Measurements from ENCODE around the gene PBX4. TPM values are rescaled to one million over a fixed set of nuclear protein-coding genes. Genes with fewer than 3 reads are reported as not detected.

The PBX4 gene
- total RNA-seq, 1 donor: 0.45 TPM

GRCh38 chr19:19549804-19550464 lies 68.6 kb downstream of the PBX4 start:
- TF ChIP-seq CTCF (IDR thresholded peaks at IDR 0.05; ENCODE audit: insufficient read depth, low read length): no peak
- H3K4me3 ChIP-seq (ENCODE audit: low read depth, low read length): no peak overlapping the region
- no peak for DNase-seq (ENCODE audit: low read depth)

DNA sequence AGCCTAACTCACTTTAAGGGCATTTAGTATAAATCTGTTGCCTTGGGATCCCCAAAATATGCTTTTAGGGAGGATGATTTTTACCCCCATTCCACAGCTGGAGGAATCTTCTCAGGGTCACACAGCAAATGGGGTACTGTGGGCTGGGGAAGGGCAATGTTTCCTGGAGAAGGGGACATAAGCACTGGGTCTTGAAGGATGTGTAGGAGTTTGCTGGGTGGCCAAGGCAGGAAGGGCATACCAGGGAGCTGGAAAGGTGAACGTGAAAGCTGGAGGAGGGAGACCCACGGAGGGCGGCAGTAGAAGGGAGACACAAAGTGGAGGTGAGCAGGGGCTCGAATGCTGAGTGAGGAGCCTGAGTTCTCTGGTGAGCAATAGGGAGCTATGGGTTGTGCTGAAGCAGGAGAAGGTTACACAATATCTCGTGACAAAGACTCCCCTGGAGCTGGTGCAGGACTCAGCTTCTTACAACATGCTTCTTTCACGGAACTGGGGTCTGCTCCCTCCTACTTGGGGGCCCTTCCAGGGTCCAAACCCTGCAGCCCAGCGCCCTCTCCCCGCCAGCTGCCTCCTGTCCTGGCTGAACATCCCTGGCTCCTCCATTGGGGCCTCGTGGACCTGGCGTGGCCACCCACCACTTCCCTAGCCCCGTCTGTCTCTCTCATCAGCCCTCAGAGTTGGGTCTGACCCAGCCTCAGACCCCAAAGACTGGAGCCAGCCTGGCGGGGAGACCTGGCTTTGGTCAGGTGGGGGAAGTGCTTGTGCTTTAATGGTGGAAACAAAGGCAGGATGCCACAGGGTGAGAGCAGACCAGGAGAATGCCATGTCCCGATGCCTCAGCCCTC lies 69.3 kb downstream of the PBX4 start:
- TF ChIP-seq CTCF (IDR thresholded peaks at IDR 0.05; ENCODE audit: insufficient read depth, low read length): no peak
- H3K4me3 ChIP-seq (ENCODE audit: low read depth, low read length): no peak overlapping the region
- DNase-seq (ENCODE audit: low read depth): no peak

DNA sequence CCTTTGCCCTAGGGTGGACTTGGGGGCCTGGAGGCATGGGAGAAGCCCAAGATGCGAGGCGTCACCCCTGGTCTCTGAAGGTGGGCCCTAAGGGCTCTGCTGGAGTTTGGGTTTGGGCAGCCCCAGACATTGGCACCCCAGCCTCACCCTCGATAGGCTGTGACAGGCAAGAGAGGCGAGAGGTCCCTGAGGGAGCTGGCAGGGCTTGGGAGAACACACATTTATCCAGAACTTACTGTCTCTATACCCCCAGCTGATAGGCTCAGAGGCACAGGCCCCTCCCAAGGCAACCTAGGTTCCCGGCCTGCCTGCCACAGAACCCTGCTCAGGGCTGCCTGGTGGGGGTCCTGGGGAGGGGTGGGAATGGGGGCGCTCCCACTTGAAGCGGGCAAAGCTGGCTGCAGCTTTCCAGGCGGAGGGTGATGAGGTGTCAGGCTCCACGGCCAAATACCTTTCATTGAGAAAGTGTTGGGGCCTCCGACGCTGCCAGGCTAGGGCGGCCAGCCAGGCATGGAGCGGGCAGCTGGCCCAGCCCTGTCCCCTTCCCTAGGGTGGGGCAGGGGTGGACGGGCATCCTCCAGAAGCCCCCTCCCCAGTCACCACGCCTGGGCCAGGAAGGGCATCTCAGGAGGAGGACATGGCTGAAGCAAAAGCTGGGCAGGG lies 70.7 kb downstream of the PBX4 start:
- no peak for DNase-seq (ENCODE audit: low read depth)
- no peak for TF ChIP-seq CTCF (IDR thresholded peaks at IDR 0.05; ENCODE audit: insufficient read depth, low read length)
- H3K4me3 ChIP-seq (ENCODE audit: low read depth, low read length): no peak overlapping the region

- DNase-seq (ENCODE audit: low read depth): no peak
- TF ChIP-seq CTCF (IDR thresholded peaks at IDR 0.05; ENCODE audit: insufficient read depth, low read length): no peak
- no peak overlapping the region for H3K4me3 ChIP-seq (ENCODE audit: low read depth, low read length)
Observed at GRCh38 chr19:19546751-19547162, 71.7 kb downstream of the PBX4 start.

GRCh38 chr19:19545707-19546106 lies 72.8 kb downstream of the PBX4 start:
- no peak overlapping the region for H3K4me3 ChIP-seq (ENCODE audit: low read depth, low read length)
- TF ChIP-seq CTCF (IDR thresholded peaks at IDR 0.05; ENCODE audit: insufficient read depth, low read length): no peak
- no peak for DNase-seq (ENCODE audit: low read depth)

GRCh38 chr19:19544954-19545591 lies 73.4 kb downstream of the PBX4 start:
- TF ChIP-seq CTCF (IDR thresholded peaks at IDR 0.05; ENCODE audit: insufficient read depth, low read length): no peak
- H3K4me3 ChIP-seq (ENCODE audit: low read depth, low read length): no peak overlapping the region
- DNase-seq (ENCODE audit: low read depth): no peak
